B cell (primary cell): Measurements from ENCODE around the gene TBC1D21. TPM values are rescaled to one million over a fixed set of nuclear protein-coding genes. Genes with fewer than 3 reads are reported as not detected.

Experiments
- ATAC-seq: fragments of 200-7000 bp; cut with Tn5 transposase; one replicate; pipeline ENCODE4 v1.10.0; 2021; ENCODE audit warnings: low read depth, mild to moderate bottlenecking, moderate number of reproducible peaks, moderate library complexity
- CTCF ChIA-PET: fragments of 350-600 bp; sonication (Branson Sonifier 250); formaldehyde crosslinking; loops from one replicate; lab custom pipeline; 2021; ENCODE audit warnings: antibody characterized with exemption, inconsistent platforms; lab: Charles Lee
- POLR2A ChIA-PET: fragments of 350-600 bp; sonication (Branson Sonifier 250); formaldehyde crosslinking; loops from one replicate; lab custom pipeline; 2021; ENCODE audit warnings: antibody characterized with exemption; lab: Charles Lee
- DNase-seq: peaks from one replicate; pipeline ENCODE4 v3.0.0; 2013
- H2AFZ ChIP-seq: 2 replicates; pipeline ENCODE4 v1.6.1; 2012; ENCODE audit warnings: mild to moderate bottlenecking, low read depth, low read length; ENCODE audit not compliant: insufficient read depth, poor library complexity, severe bottlenecking
- H3K27ac ChIP-seq, 2 donors: 1 replicate in 1 of 2; 2 replicates in 1 of 2; pipeline ENCODE4 v1.5.1; 2012 to 2013; ENCODE audit warnings: low read length in 2 of 2, mild to moderate bottlenecking in 2 of 2, moderate library complexity in 1 of 2
- H3K27me3 ChIP-seq, 4 experiments: fragments of 200-600 bp in 1 of 4; sonication (generic) in 1 of 4; replicated peaks in 1 of 4; 1 replicate in 2 of 4; 2 replicates in 2 of 4; pipeline versions ENCODE4 v1.6.1 to v1.7.0; 2013 to 2016; ENCODE audit warnings: low read length in 3 of 4, mild to moderate bottlenecking in 2 of 4, mixed read lengths in 1 of 4, moderate library complexity in 1 of 4; ENCODE audit not compliant: insufficient read depth in 4 of 4, control insufficient read depth in 3 of 4; ENCODE audit errors: control extremely low read depth in 1 of 4
- H3K36me3 ChIP-seq, 2 experiments: replicated peaks in 1 of 2; 1 replicate in 1 of 2; 2 replicates in 1 of 2; pipeline versions ENCODE4 v1.6.1 to v1.7.1; 2013; ENCODE audit warnings: low read length in 1 of 2; ENCODE audit not compliant: insufficient read depth in 2 of 2, control insufficient read depth in 1 of 2; ENCODE audit errors: control extremely low read depth in 1 of 2, extremely low read depth in 1 of 2
- H3K4me1 ChIP-seq, 2 donors: fragments of 200-600 bp in 1 of 2; sonication (generic) in 1 of 2; 1 replicate in 1 of 2; 2 replicates in 1 of 2; pipeline versions ENCODE4 v1.5.1 to v1.6.1; 2013 to 2017; ENCODE audit warnings: low read length in 2 of 2; ENCODE audit not compliant: control insufficient read depth in 2 of 2, insufficient read depth in 2 of 2
- H3K4me2 ChIP-seq: replicated peaks from 2 replicates; pipeline ENCODE3; 2012; ENCODE audit warnings: mild to moderate bottlenecking, low read depth, low read length; ENCODE audit not compliant: poor library complexity, severe bottlenecking
- H3K4me3 ChIP-seq, 5 experiments: fragments of 200-600 bp in 1 of 5; sonication (generic) in 1 of 5; 1 replicate in 3 of 5; 2 replicates in 2 of 5; pipeline versions ENCODE4 v1.5.1 to v1.7.0; 2011 to 2016; ENCODE audit warnings: low read length in 4 of 5, mild to moderate bottlenecking in 4 of 5, low read depth in 2 of 5, control low read depth in 1 of 5, moderate library complexity in 1 of 5; ENCODE audit not compliant: insufficient read depth in 1 of 5; ENCODE audit errors: control extremely low read depth in 1 of 5, extremely low read depth in 1 of 5
- H3K79me2 ChIP-seq: fragments of 200-600 bp; sonication (generic); one replicate; pipeline ENCODE4 v1.6.0; 2016; ENCODE audit warnings: low read length; ENCODE audit not compliant: control insufficient read depth, insufficient read depth
- H3K9ac ChIP-seq: fragments of 200-600 bp; sonication (generic); 2 replicates; pipeline ENCODE4 v1.6.1; 2017; ENCODE audit warnings: mild to moderate bottlenecking, low read length, moderate library complexity
- H3K9me3 ChIP-seq, 3 donors: one replicate each; pipeline versions ENCODE4 v1.6.1 to v1.7.1; 2013; ENCODE audit warnings: low read length in 2 of 3; ENCODE audit not compliant: control insufficient read depth in 2 of 3, insufficient read depth in 1 of 3; ENCODE audit errors: control extremely low read depth in 1 of 3
- H4K20me1 ChIP-seq: 2 replicates; pipeline ENCODE4 v1.6.0; 2012; ENCODE audit warnings: mild to moderate bottlenecking, low read length; ENCODE audit not compliant: insufficient read depth, control insufficient read depth, poor library complexity, severe bottlenecking
- H3K27ac Mint-ChIP-seq: one replicate; pipeline ENCODE4 v1.8.0; 2021; ENCODE audit warnings: mixed read lengths
- H3K27me3 Mint-ChIP-seq: one replicate; pipeline ENCODE4 v1.8.0; 2021; ENCODE audit warnings: mixed read lengths
- H3K4me1 Mint-ChIP-seq: one replicate; pipeline ENCODE4 v1.8.0; 2021; ENCODE audit warnings: mixed read lengths
- H3K4me3 Mint-ChIP-seq: one replicate; pipeline ENCODE4 v1.8.0; 2021; ENCODE audit warnings: mixed read lengths
- H3K9me3 Mint-ChIP-seq: one replicate; pipeline ENCODE4 v1.8.0; 2022; ENCODE audit warnings: mixed read lengths; ENCODE audit not compliant: insufficient read depth
- CTCF ChIP-seq: fragments of 200-600 bp; IDR thresholded peaks from one replicate; pipeline ENCODE4 v1.8.0; 2022; ENCODE audit warnings: antibody characterized with exemption, mild to moderate bottlenecking
- EZH2 ChIP-seq: IDR thresholded peaks from 2 replicates; pipeline ENCODE4 v1.6.1; 2012; ENCODE audit warnings: borderline replicate concordance, low read depth, mild to moderate bottlenecking, moderate library complexity, low read length; ENCODE audit not compliant: insufficient read depth, poor library complexity, severe bottlenecking
- WGBS: methylation state at CpG from one replicate; pipeline ENCODE4 v1.1.5; 2013; ENCODE audit warnings: missing lambda C conversion rate; ENCODE audit not compliant: insufficient coverage; 5-methylcytosine and 5-hydroxymethylcytosine counted together
- intact Hi-C: fragments of 100-400 bp; cut with micrococcal nuclease; formaldehyde crosslinking; loops from one replicate; pipeline ENCODE4 v1.10.0; 2022
- polyA plus RNA-seq: library from polyadenylated mRNA; depleted of rRNA; stranded (reverse); fragments of >200 nt; gene quantifications from 2 replicates; pipeline ENCODE4 v1.2.3, GENCODE V29; 2012
- total RNA-seq, 2 donors: library from RNA; stranded (reverse); fragments of 120-200 nt in 1 of 2; gene quantifications; 1 replicate in 1 of 2; 2 replicates in 1 of 2; pipeline versions ENCODE4 v1.2.3 to v1.2.4, GENCODE V29; 2013 to 2022

Gene TBC1D21
- total and polyA plus RNA-seq, 2 donors (not counting 1 experiment from before 2014, with no cell fraction given), result not detected

- no peaks in the 10 kb centered on the region for H3K9me3 Mint-ChIP-seq
- DNase-seq (no peak), ATAC-seq (no peak)
- Histone ChIP-seq H3K9me3 (peaks cover 0 to 9% (median 0%) of the 10 kb centered on the region in 3 donors), H3K4me2 (no peak overlapping the region), H2AFZ (no peak overlapping the region), H3K4me1 (no peaks in the 10 kb centered on the region), H3K79me2 (no peaks in the 10 kb centered on the region), H4K20me1 (no peaks in the 10 kb centered on the region), H3K36me3 (no peaks in the 10 kb centered on the region), H3K27me3 (peaks cover 0 to 18% (median 1%) of the 10 kb centered on the region in 4 experiments), H3K27ac (no peak overlapping the region), H3K9ac (no peak overlapping the region), H3K4me3 (no peak overlapping the region)
- H3K4me1 Mint-ChIP-seq, result no peaks in the 10 kb centered on the region
- no peak overlapping the region for H3K27ac Mint-ChIP-seq
- intact Hi-C loops, result no loop called here
- ChIA-PET CTCF (no interaction called here), POLR2A (no interaction called here)
- WGBS, result 63% methylated on average over 5 of the region's 5 CpGs
- TF ChIP-seq CTCF (no peak), EZH2 (no peak)
- peaks cover 58% of the 10 kb centered on the region for H3K27me3 Mint-ChIP-seq
- H3K4me3 Mint-ChIP-seq, result no peak overlapping the region
Measured at GRCh38 chr15:73852507-73852906, 20.9 kb upstream of the TBC1D21 start.

GRCh38 chr15:73854265-73854664 lies 19.1 kb upstream of the TBC1D21 start:
- Histone ChIP-seq H2AFZ (no peak overlapping the region), H3K4me1 (no peaks in the 10 kb centered on the region), H3K4me3 (no peak overlapping the region), H3K36me3 (no peaks in the 10 kb centered on the region), H3K9me3 (peaks cover 0 to 9% (median 0%) of the 10 kb centered on the region in 3 donors), H4K20me1 (no peaks in the 10 kb centered on the region), H3K27me3 (peaks cover 0 to 18% (median 1%) of the 10 kb centered on the region in 4 experiments), H3K27ac (no peak overlapping the region), H3K79me2 (no peaks in the 10 kb centered on the region), H3K4me2 (no peak overlapping the region), H3K9ac (no peak overlapping the region)
- DNase-seq, result no peak
- no peaks in the 10 kb centered on the region for H3K9me3 Mint-ChIP-seq
- WGBS, result 68% methylated on average over 3 of the region's 4 CpGs
- no peaks in the 10 kb centered on the region for H3K4me1 Mint-ChIP-seq
- TF ChIP-seq CTCF, result no peak
- TF ChIP-seq EZH2, result no peak
- H3K27me3 Mint-ChIP-seq, result peaks cover 56% of the 10 kb centered on the region
- ChIA-PET POLR2A (no interaction called here), CTCF (no interaction called here)
- H3K27ac Mint-ChIP-seq, result no peak overlapping the region
- H3K4me3 Mint-ChIP-seq, result no peak overlapping the region
- intact Hi-C loops, result no loop called here
- ATAC-seq, result no peak
